B cell (primary cell): ENCODE measurements around the gene MROH2A. TPM values are rescaled to one million over a fixed set of nuclear protein-coding genes. Genes with fewer than 3 reads are reported as not detected.

Experiments used
- ATAC-seq: fragments of 200-7000 bp; cut with Tn5 transposase; one replicate; pipeline ENCODE4 v1.10.0; 2021; ENCODE audit warnings: low read depth, mild to moderate bottlenecking, moderate number of reproducible peaks, moderate library complexity
- CTCF ChIA-PET: fragments of 350-600 bp; sonication (Branson Sonifier 250); formaldehyde crosslinking; loops from one replicate; lab custom pipeline; 2021; ENCODE audit warnings: antibody characterized with exemption, inconsistent platforms; lab: Charles Lee
- POLR2A ChIA-PET: fragments of 350-600 bp; sonication (Branson Sonifier 250); formaldehyde crosslinking; loops from one replicate; lab custom pipeline; 2021; ENCODE audit warnings: antibody characterized with exemption; lab: Charles Lee
- DNase-seq: peaks from one replicate; pipeline ENCODE4 v3.0.0; 2013
- H2AFZ ChIP-seq: 2 replicates; pipeline ENCODE4 v1.6.1; 2012; ENCODE audit warnings: mild to moderate bottlenecking, low read depth, low read length; ENCODE audit not compliant: insufficient read depth, poor library complexity, severe bottlenecking
- H3K27ac ChIP-seq, 2 donors: 1 replicate in 1 of 2; 2 replicates in 1 of 2; pipeline ENCODE4 v1.5.1; 2012 to 2013; ENCODE audit warnings: low read length in 2 of 2, mild to moderate bottlenecking in 2 of 2, moderate library complexity in 1 of 2
- H3K27me3 ChIP-seq, 4 experiments: fragments of 200-600 bp in 1 of 4; sonication (generic) in 1 of 4; replicated peaks in 1 of 4; 1 replicate in 2 of 4; 2 replicates in 2 of 4; pipeline versions ENCODE4 v1.6.1 to v1.7.0; 2013 to 2016; ENCODE audit warnings: low read length in 3 of 4, mild to moderate bottlenecking in 2 of 4, mixed read lengths in 1 of 4, moderate library complexity in 1 of 4; ENCODE audit not compliant: insufficient read depth in 4 of 4, control insufficient read depth in 3 of 4; ENCODE audit errors: control extremely low read depth in 1 of 4
- H3K36me3 ChIP-seq, 2 experiments: replicated peaks in 1 of 2; 1 replicate in 1 of 2; 2 replicates in 1 of 2; pipeline versions ENCODE4 v1.6.1 to v1.7.1; 2013; ENCODE audit warnings: low read length in 1 of 2; ENCODE audit not compliant: insufficient read depth in 2 of 2, control insufficient read depth in 1 of 2; ENCODE audit errors: control extremely low read depth in 1 of 2, extremely low read depth in 1 of 2
- H3K4me1 ChIP-seq, 2 donors: fragments of 200-600 bp in 1 of 2; sonication (generic) in 1 of 2; 1 replicate in 1 of 2; 2 replicates in 1 of 2; pipeline versions ENCODE4 v1.5.1 to v1.6.1; 2013 to 2017; ENCODE audit warnings: low read length in 2 of 2; ENCODE audit not compliant: control insufficient read depth in 2 of 2, insufficient read depth in 2 of 2
- H3K4me2 ChIP-seq: replicated peaks from 2 replicates; pipeline ENCODE3; 2012; ENCODE audit warnings: mild to moderate bottlenecking, low read depth, low read length; ENCODE audit not compliant: poor library complexity, severe bottlenecking
- H3K4me3 ChIP-seq, 5 experiments: fragments of 200-600 bp in 1 of 5; sonication (generic) in 1 of 5; 1 replicate in 3 of 5; 2 replicates in 2 of 5; pipeline versions ENCODE4 v1.5.1 to v1.7.0; 2011 to 2016; ENCODE audit warnings: low read length in 4 of 5, mild to moderate bottlenecking in 4 of 5, low read depth in 2 of 5, control low read depth in 1 of 5, moderate library complexity in 1 of 5; ENCODE audit not compliant: insufficient read depth in 1 of 5; ENCODE audit errors: control extremely low read depth in 1 of 5, extremely low read depth in 1 of 5
- H3K79me2 ChIP-seq: fragments of 200-600 bp; sonication (generic); one replicate; pipeline ENCODE4 v1.6.0; 2016; ENCODE audit warnings: low read length; ENCODE audit not compliant: control insufficient read depth, insufficient read depth
- H3K9ac ChIP-seq: fragments of 200-600 bp; sonication (generic); 2 replicates; pipeline ENCODE4 v1.6.1; 2017; ENCODE audit warnings: mild to moderate bottlenecking, low read length, moderate library complexity
- H3K9me3 ChIP-seq, 3 donors: one replicate each; pipeline versions ENCODE4 v1.6.1 to v1.7.1; 2013; ENCODE audit warnings: low read length in 2 of 3; ENCODE audit not compliant: control insufficient read depth in 2 of 3, insufficient read depth in 1 of 3; ENCODE audit errors: control extremely low read depth in 1 of 3
- H4K20me1 ChIP-seq: 2 replicates; pipeline ENCODE4 v1.6.0; 2012; ENCODE audit warnings: mild to moderate bottlenecking, low read length; ENCODE audit not compliant: insufficient read depth, control insufficient read depth, poor library complexity, severe bottlenecking
- H3K27ac Mint-ChIP-seq: one replicate; pipeline ENCODE4 v1.8.0; 2021; ENCODE audit warnings: mixed read lengths
- H3K27me3 Mint-ChIP-seq: one replicate; pipeline ENCODE4 v1.8.0; 2021; ENCODE audit warnings: mixed read lengths
- H3K4me1 Mint-ChIP-seq: one replicate; pipeline ENCODE4 v1.8.0; 2021; ENCODE audit warnings: mixed read lengths
- H3K4me3 Mint-ChIP-seq: one replicate; pipeline ENCODE4 v1.8.0; 2021; ENCODE audit warnings: mixed read lengths
- H3K9me3 Mint-ChIP-seq: one replicate; pipeline ENCODE4 v1.8.0; 2022; ENCODE audit warnings: mixed read lengths; ENCODE audit not compliant: insufficient read depth
- CTCF ChIP-seq: fragments of 200-600 bp; IDR thresholded peaks from one replicate; pipeline ENCODE4 v1.8.0; 2022; ENCODE audit warnings: antibody characterized with exemption, mild to moderate bottlenecking
- EZH2 ChIP-seq: IDR thresholded peaks from 2 replicates; pipeline ENCODE4 v1.6.1; 2012; ENCODE audit warnings: borderline replicate concordance, low read depth, mild to moderate bottlenecking, moderate library complexity, low read length; ENCODE audit not compliant: insufficient read depth, poor library complexity, severe bottlenecking
- WGBS: methylation state at CpG from one replicate; pipeline ENCODE4 v1.1.5; 2013; ENCODE audit warnings: missing lambda C conversion rate; ENCODE audit not compliant: insufficient coverage; 5-methylcytosine and 5-hydroxymethylcytosine counted together
- intact Hi-C: fragments of 100-400 bp; cut with micrococcal nuclease; formaldehyde crosslinking; loops from one replicate; pipeline ENCODE4 v1.10.0; 2022
- polyA plus RNA-seq: library from polyadenylated mRNA; depleted of rRNA; stranded (reverse); fragments of >200 nt; gene quantifications from 2 replicates; pipeline ENCODE4 v1.2.3, GENCODE V29; 2012
- total RNA-seq, 2 donors: library from RNA; stranded (reverse); fragments of 120-200 nt in 1 of 2; gene quantifications; 1 replicate in 1 of 2; 2 replicates in 1 of 2; pipeline versions ENCODE4 v1.2.3 to v1.2.4, GENCODE V29; 2013 to 2022

MROH2A gene
- total and polyA plus RNA-seq, 2 donors (not counting 1 experiment from before 2014, with no cell fraction given): not detected

GRCh38 chr2:233772153-233772552 lies 6.0 kb upstream of the MROH2A start:
- no peaks in the 10 kb centered on the region for H3K79me2 ChIP-seq
- no peak for ATAC-seq
- no peak overlapping the region for H3K4me3 ChIP-seq
- H4K20me1 ChIP-seq: no peaks in the 10 kb centered on the region
- H3K4me2 ChIP-seq: no peak overlapping the region
- Mint-ChIP-seq H3K9me3 (peaks cover 7% of the 10 kb centered on the region), H3K27me3 (peaks cover 16% of the 10 kb centered on the region), H3K27ac (no peak overlapping the region), H3K4me3 (no peak overlapping the region), H3K4me1 (no peaks in the 10 kb centered on the region)
- H3K9me3 ChIP-seq: peaks cover 0 to 19% (median 8%) of the 10 kb centered on the region in 3 donors
- peaks cover 0 to 3% (median 1%) of the 10 kb centered on the region in 4 experiments for H3K27me3 ChIP-seq
- H3K4me1 ChIP-seq: no peaks in the 10 kb centered on the region
- DNase-seq: no peak
- CTCF ChIA-PET: no interaction called here
- POLR2A ChIA-PET: no interaction called here
- no peak for TF ChIP-seq EZH2
- TF ChIP-seq CTCF: no peak
- intact Hi-C loops: no loop called here
- H3K9ac ChIP-seq: no peak overlapping the region
- no peak overlapping the region for H3K27ac ChIP-seq
- no peak overlapping the region for H2AFZ ChIP-seq
- 98% methylated on average over 11 of the region's 16 CpGs for WGBS
- no peaks in the 10 kb centered on the region for H3K36me3 ChIP-seq

- no peak overlapping the region for H3K9ac ChIP-seq
- ATAC-seq (no peak), DNase-seq (no peak)
- H3K4me3 Mint-ChIP-seq: no peak overlapping the region
- no peaks in the 10 kb centered on the region for H3K79me2 ChIP-seq
- H3K27me3 ChIP-seq: peaks cover 0 to 3% (median 1%) of the 10 kb centered on the region in 4 experiments
- TF ChIP-seq CTCF (no peak), EZH2 (no peak)
- peaks cover 7% of the 10 kb centered on the region for H3K9me3 Mint-ChIP-seq
- H3K27ac Mint-ChIP-seq: no peak overlapping the region
- ChIA-PET POLR2A (no interaction called here), CTCF (no interaction called here)
- H3K9me3 ChIP-seq: peaks cover 0 to 20% (median 8%) of the 10 kb centered on the region in 3 donors
- H3K4me2 ChIP-seq: no peak overlapping the region
- intact Hi-C loops: no loop called here
- H3K36me3 ChIP-seq: no peaks in the 10 kb centered on the region
- no peak overlapping the region for H3K27ac ChIP-seq
- H3K4me1 ChIP-seq: no peaks in the 10 kb centered on the region
- H4K20me1 ChIP-seq: no peaks in the 10 kb centered on the region
- WGBS: 69% methylated on average over 4 of the region's 5 CpGs
- H3K4me1 Mint-ChIP-seq: no peaks in the 10 kb centered on the region
- no peak overlapping the region for H3K4me3 ChIP-seq
- H2AFZ ChIP-seq: no peak overlapping the region
- H3K27me3 Mint-ChIP-seq: peaks cover 17% of the 10 kb centered on the region
Measured at GRCh38 chr2:233772583-233772982, 5.5 kb upstream of the MROH2A start.
